Prostate gland (tissue), 2 donors: ENCODE data around the gene INO80B. TPM values are rescaled to one million over a fixed set of nuclear protein-coding genes. Genes with fewer than 3 reads are reported as not detected.

ENCODE experiments used
- DNase-seq: peaks from one replicate; pipeline ENCODE4 v3.0.0-alpha.2; 2019; ENCODE audit warnings: low spot score
- H3K27ac ChIP-seq, 2 donors: fragments of 200-600 bp; sonication (generic); 2 replicates each; pipeline ENCODE4 v1.5.1; 2017 to 2019
- H3K27me3 ChIP-seq: fragments of 200-600 bp; sonication (generic); replicated peaks from 2 replicates; pipeline ENCODE4 v1.5.1; 2019; ENCODE audit not compliant: insufficient read depth
- H3K36me3 ChIP-seq, 2 donors: fragments of 200-600 bp; sonication (generic); 1 replicate in 1 of 2; 2 replicates in 1 of 2; pipeline versions ENCODE4 v1.5.1 to v1.8.1; 2017 to 2019
- H3K4me1 ChIP-seq: fragments of 200-600 bp; sonication (generic); replicated peaks from 2 replicates; pipeline ENCODE4 v1.5.1; 2019
- H3K4me3 ChIP-seq, 2 donors: fragments of 200-600 bp; sonication (generic); 2 replicates each; pipeline ENCODE4 v1.5.1; 2017 to 2019
- H3K9me3 ChIP-seq: fragments of 200-600 bp; sonication (generic); 2 replicates; pipeline ENCODE4 v1.5.1; 2017
- CTCF ChIP-seq, 4 experiments: fragments of 200-600 bp in 2 of 4; fragments of 450-650 bp in 2 of 4; sonication (generic) in 2 of 4; IDR thresholded peaks; 1 replicate in 3 of 4; 2 replicates in 1 of 4; pipeline ENCODE4 v1.5.1; 2016 to 2019; ENCODE audit warnings: antibody characterized with exemption in 4 of 4, mild to moderate bottlenecking in 2 of 4, moderate library complexity in 2 of 4
- POLR2A ChIP-seq: fragments of 450-650 bp; IDR thresholded peaks from one replicate; pipeline ENCODE4 v1.6.1; 2016; ENCODE audit warnings: antibody characterized with exemption, mild to moderate bottlenecking
- POLR2AphosphoS5 ChIP-seq: sonication (generic); formaldehyde crosslinking; IDR thresholded peaks from one replicate; pipeline ENCODE4 v1.6.1; 2017; ENCODE audit warnings: antibody characterized with exemption
- WGBS: methylation state at CpG from one replicate; pipeline ENCODE4 v1.1.5; 2018; 5-methylcytosine and 5-hydroxymethylcytosine counted together
- intact Hi-C: fragments of 100-400 bp; cut with DNase I; formaldehyde crosslinking; loops from one replicate; pipeline ENCODE4 v1.14.2; 2022
- total RNA-seq, 2 donors: library from RNA; depleted of rRNA; stranded (reverse); fragments of >200 nt; gene quantifications; one replicate each; pipeline ENCODE4 v1.1.0, GENCODE V29; 2016

INO80B gene
- total RNA-seq, 2 donors from 2014 or later: 28.3 to 46.7 TPM

- H3K27me3 ChIP-seq: peaks cover 4% of the 10 kb centered on the region
- TF ChIP-seq POLR2A (no peak), POLR2AphosphoS5 (no peak), CTCF (IDR thresholded peaks at IDR 0.05) (no peak)
- intact Hi-C loops: no loop called here
Observed at GRCh38 chr2:74505448-74506246, 50.8 kb downstream of the INO80B start.

GRCh38 chr2:74507145-74507925 is 52.4 kb downstream of the INO80B start, which contains the start of gene PCGF1:
PCGF1 (minus strand) TSS chr2:74507695; CDS start chr2:74507668, 27 bp downstream.
- H3K4me3 ChIP-seq: peak within 1 kb of the TSS; percentile 82
- peaks cover 0 to 12% of the 10 kb centered on the region in 2 donors for H3K36me3 ChIP-seq
- DNase-seq: peak; percentile 99
- TF ChIP-seq POLR2AphosphoS5 (peak; percentile 92), CTCF (IDR thresholded peaks at IDR 0.05) (peak in 2 of 4 experiments; percentile 7 to 24), POLR2A (peak; percentile 39)
- H3K4me1 ChIP-seq: peaks cover 12% of the 10 kb centered on the region
- H3K27me3 ChIP-seq: peaks cover 7% of the 10 kb centered on the region
- intact Hi-C loops: no loop called here
- under 1% methylated on average over 51 of the region's 56 CpGs for WGBS
- H3K27ac ChIP-seq: peak within 1 kb of the TSS; percentile 99
- H3K9me3 ChIP-seq: no peaks in the 10 kb centered on the region

More at GRCh38 chr2:74505448-74506246, 50.8 kb downstream of the INO80B start:
- peaks cover 12% of the 10 kb centered on the region for H3K4me1 ChIP-seq
- H3K36me3 ChIP-seq: peaks cover 0 to 12% of the 10 kb centered on the region in 2 donors
- no peaks in the 10 kb centered on the region for H3K9me3 ChIP-seq
- H3K4me3 ChIP-seq: no peak overlapping the region
- WGBS: 98% methylated on average over 14 of the region's 14 CpGs
- DNase-seq: no peak
- H3K27ac ChIP-seq: no peak overlapping the region

Other genes starting within 250 kb of the INO80B start
- gene SLC4A5, start 111.7 kb upstream of the INO80B start, total RNA-seq: 10 to 100 TPM in 1 of 2 donors, 1 to 10 TPM in 1; 6.2 to 65.9 TPM
- 100 to 1,000 TPM in 1 of 2 donors, 10 to 100 TPM in 1; 93.9 to 294 TPM for gene DCTN1, start 74.8 kb upstream of the INO80B start, total RNA-seq
- 1 to 10 TPM; 6.1 to 6.8 TPM for gene C2orf81, start 33.5 kb upstream of the INO80B start, total RNA-seq
- gene WDR54, start 33.4 kb upstream of the INO80B start, total RNA-seq: 10 to 100 TPM; 11.4 to 19.4 TPM
- gene RTKN, start 13.2 kb upstream of the INO80B start, total RNA-seq: 10 to 100 TPM; 24.5 to 26.0 TPM
- gene WBP1, start 3.4 kb downstream of the INO80B start, total RNA-seq: 100 to 1,000 TPM in 1 of 2 donors, 10 to 100 TPM in 1; 73.3 to 158 TPM
- gene MOGS, start 10.3 kb downstream of the INO80B start, total RNA-seq: 10 to 100 TPM; 57.1 to 68.3 TPM
- 10 to 100 TPM; 28.2 to 63.3 TPM for gene MRPL53, start 17.6 kb downstream of the INO80B start, total RNA-seq
- 10 to 100 TPM; 28.0 to 28.3 TPM for gene CCDC142, start 27.9 kb downstream of the INO80B start, total RNA-seq
- 10 to 100 TPM; 24.0 to 27.6 TPM for gene TTC31, start 28.0 kb downstream of the INO80B start, total RNA-seq
- 1 to 10 TPM in 1 of 2 donors, not detected in 1; 1.2 TPM for gene LBX2, start 44.5 kb downstream of the INO80B start, total RNA-seq
- 10 to 100 TPM; 13.6 to 14.7 TPM for gene PCGF1, start 52.6 kb downstream of the INO80B start, total RNA-seq
- gene TLX2, start 59.4 kb downstream of the INO80B start, total RNA-seq: under 1 TPM in 1 of 2 donors, not detected in 1; 0.97 TPM
- gene DQX1, start 71.1 kb downstream of the INO80B start, total RNA-seq: not detected
- gene AUP1, start 74.6 kb downstream of the INO80B start, total RNA-seq: 100 to 1,000 TPM; 101 to 124 TPM
- 10 to 100 TPM; 19.1 to 37.9 TPM for gene HTRA2, start 74.8 kb downstream of the INO80B start, total RNA-seq
- 10 to 100 TPM in 1 of 2 donors, 1 to 10 TPM in 1; 1.3 to 10.7 TPM for gene LOXL3, start 98.9 kb downstream of the INO80B start, total RNA-seq
- gene DOK1, start 99.6 kb downstream of the INO80B start, total RNA-seq: 10 to 100 TPM in 1 of 2 donors, 1 to 10 TPM in 1; 4.5 to 18.9 TPM
- 10 to 100 TPM in 1 of 2 donors, under 1 TPM in 1; 0.18 to 10.9 TPM for gene M1AP, start 193.2 kb downstream of the INO80B start, total RNA-seq
- gene SEMA4F, start 199.2 kb downstream of the INO80B start, total RNA-seq: 10 to 100 TPM; 12.3 to 16.5 TPM